DOHH2 (cell line): ENCODE data around the gene RFX4.

ENCODE experiments used
- H3F3A ChIP-seq: fragments of 200-600 bp; sonication (generic), shearing (Covaris generic); 2 replicates; pipeline ENCODE4 v1.6.0; 2016; ENCODE audit warnings: antibody characterized with exemption, mild to moderate bottlenecking; ENCODE audit not compliant: control insufficient read depth, insufficient read depth
- H3K27ac ChIP-seq: fragments of 200-600 bp; sonication (generic); 2 replicates; pipeline ENCODE4 v1.5.1; 2014; ENCODE audit warnings: low read depth, mild to moderate bottlenecking, low read length, moderate library complexity
- H3K27me3 ChIP-seq: fragments of 200-600 bp; sonication (generic); 2 replicates; pipeline ENCODE4 v1.6.1; 2014; ENCODE audit warnings: mild to moderate bottlenecking, low read length, mixed read lengths; ENCODE audit not compliant: control insufficient read depth
- H3K36me3 ChIP-seq: fragments of 200-600 bp; sonication (generic); 2 replicates; pipeline ENCODE4 v1.6.1; 2014; ENCODE audit warnings: mild to moderate bottlenecking, low read length, moderate library complexity, mixed read lengths; ENCODE audit not compliant: control insufficient read depth
- H3K4me1 ChIP-seq: fragments of 200-600 bp; sonication (generic); 2 replicates; pipeline ENCODE4 v1.6.1; 2014; ENCODE audit warnings: mild to moderate bottlenecking, low read length, mixed read lengths; ENCODE audit not compliant: control insufficient read depth
- H3K4me2 ChIP-seq: fragments of 200-600 bp; sonication (generic); 2 replicates; pipeline ENCODE4 v1.6.0; 2014; ENCODE audit warnings: mild to moderate bottlenecking, low read length, moderate library complexity
- H3K4me3 ChIP-seq: fragments of 200-600 bp; sonication (generic); 2 replicates; pipeline ENCODE4 v1.5.1; 2014; ENCODE audit warnings: mild to moderate bottlenecking, low read length, mixed read lengths
- H3K79me2 ChIP-seq: fragments of 200-600 bp; sonication (generic); 2 replicates; pipeline ENCODE4 v1.6.1; 2014; ENCODE audit warnings: mild to moderate bottlenecking, low read length, mixed read lengths; ENCODE audit not compliant: control insufficient read depth
- H3K9me2 ChIP-seq: fragments of 200-600 bp; sonication (generic); replicated peaks from 2 replicates; pipeline ENCODE4 v1.6.1; 2014; ENCODE audit warnings: mild to moderate bottlenecking, low read length, mixed read lengths; ENCODE audit not compliant: control insufficient read depth
- H3K9me3 ChIP-seq: fragments of 200-600 bp; sonication (generic); 2 replicates; pipeline ENCODE4 v1.6.1; 2014; ENCODE audit warnings: antibody characterized with exemption, low read length, mixed read lengths; ENCODE audit not compliant: control insufficient read depth, insufficient read depth
- H4K20me1 ChIP-seq: fragments of 200-600 bp; sonication (generic); 2 replicates; pipeline ENCODE4 v1.6.0; 2014; ENCODE audit warnings: low read depth, mild to moderate bottlenecking, antibody characterized with exemption, low read length, moderate library complexity; ENCODE audit not compliant: control insufficient read depth, insufficient read depth
- CTCF ChIP-seq: fragments of 200-600 bp; sonication (generic); IDR thresholded peaks from one replicate; pipeline ENCODE4 v1.5.1; 2014; ENCODE audit warnings: antibody characterized with exemption, mild to moderate bottlenecking, low read depth, low read length; ENCODE audit not compliant: poor library complexity, severe bottlenecking
- EZH2phosphoT487 ChIP-seq: fragments of 200-600 bp; sonication (generic); IDR thresholded peaks from 2 replicates; pipeline ENCODE4 v1.6.1; 2017; ENCODE audit warnings: borderline replicate concordance, mild to moderate bottlenecking, antibody characterized with exemption, low read length, moderate library complexity, mixed read lengths

RFX4 gene

GRCh38 chr12:106769078-106769477, 186.3 kb downstream of the RFX4 start:
- Histone ChIP-seq H3K9me2 (no peaks in the 10 kb centered on the region), H3K4me2 (no peak overlapping the region), H3K79me2 (no peaks in the 10 kb centered on the region), H4K20me1 (no peaks in the 10 kb centered on the region), H3F3A (peaks cover 4% of the 10 kb centered on the region), H3K4me3 (no peak overlapping the region), H3K27ac (no peak overlapping the region), H3K9me3 (no peaks in the 10 kb centered on the region), H3K4me1 (peaks cover 8% of the 10 kb centered on the region), H3K27me3 (peaks cover 24% of the 10 kb centered on the region), H3K36me3 (no peaks in the 10 kb centered on the region; the same call in 1 of the 2 replicates)
- TF ChIP-seq CTCF = no peak
- TF ChIP-seq EZH2phosphoT487 = no peak

GRCh38 chr12:106769546-106769945, 186.7 kb downstream of the RFX4 start:
- Histone ChIP-seq H3K27me3 (peaks cover 27% of the 10 kb centered on the region), H3F3A (peaks cover 4% of the 10 kb centered on the region), H3K27ac (no peak overlapping the region), H3K4me3 (no peak overlapping the region), H3K4me1 (peaks cover 11% of the 10 kb centered on the region), H4K20me1 (no peaks in the 10 kb centered on the region), H3K79me2 (no peaks in the 10 kb centered on the region; the same call in 1 of the 2 replicates), H3K4me2 (no peak overlapping the region), H3K9me2 (no peaks in the 10 kb centered on the region), H3K36me3 (no peaks in the 10 kb centered on the region; the same call in 1 of the 2 replicates), H3K9me3 (no peaks in the 10 kb centered on the region)
- TF ChIP-seq CTCF (no peak), EZH2phosphoT487 (no peak)

- peaks cover 26% of the 10 kb centered on the region for H3K4me1 ChIP-seq
- no peaks in the 10 kb centered on the region; the same call in 1 of the 2 replicates for H3K36me3 ChIP-seq
- no peak overlapping the region for H3K4me2 ChIP-seq
- H3F3A ChIP-seq = peaks cover 4% of the 10 kb centered on the region
- H3K27me3 ChIP-seq = peaks cover 27% of the 10 kb centered on the region
- no peak overlapping the region for H3K27ac ChIP-seq
- no peaks in the 10 kb centered on the region for H3K9me2 ChIP-seq
- peaks cover 19% of the 10 kb centered on the region for H3K79me2 ChIP-seq
- TF ChIP-seq EZH2phosphoT487 (no peak), CTCF (no peak)
- H3K4me3 ChIP-seq = no peak overlapping the region
- H3K9me3 ChIP-seq = no peaks in the 10 kb centered on the region
- H4K20me1 ChIP-seq = 0 out of 2 replicates have a peak, but pooled peaks cover 5% of the 10 kb centered on the region
Measured at GRCh38 chr12:106771425-106771824, 188.6 kb downstream of the RFX4 start.
